GM12878 (cell line): Measurements from ENCODE around the gene TCP11L1. TPM values are rescaled to one million over a fixed set of nuclear protein-coding genes. Genes with fewer than 3 reads are reported as not detected.

Experiments used
- ATF7 ChIP-seq: fragments of 450-650 bp; IDR thresholded peaks from 2 replicates; pipeline ENCODE4 v1.6.1; 2016; ENCODE audit warnings: low read depth, mild to moderate bottlenecking
- DPF2 ChIP-seq: fragments of 450-650 bp; IDR thresholded peaks from 2 replicates; pipeline ENCODE4 v1.6.1; 2017; ENCODE audit warnings: mild to moderate bottlenecking
- ESRRA ChIP-seq: IDR thresholded peaks from 2 replicates; pipeline ENCODE4 v1.6.1; 2012; ENCODE audit warnings: mild to moderate bottlenecking, low read length, improper control_type of control experiment
- EZH2 ChIP-seq: IDR thresholded peaks from 2 replicates; pipeline ENCODE4 v1.6.1; 2012; ENCODE audit warnings: low read depth, mild to moderate bottlenecking, control low read depth, inconsistent platforms, low read length, borderline replicate concordance; ENCODE audit not compliant: control insufficient read depth
- JUNB ChIP-seq: IDR thresholded peaks from 2 replicates; pipeline ENCODE4 v1.6.1; 2016; ENCODE audit warnings: antibody characterized with exemption, mild to moderate bottlenecking
- RBBP5 ChIP-seq: fragments of 200-600 bp; sonication (generic); conservative IDR thresholded peaks from 2 replicates; pipeline ENCODE4 v1.6.1; 2016
- ZBED1 ChIP-seq: IDR thresholded peaks from 2 replicates; pipeline ENCODE4 v1.6.1; 2016; ENCODE audit warnings: borderline replicate concordance
- polyA plus RNA-seq, 11 experiments: library from polyadenylated mRNA; depleted of rRNA in 4 of 11; unstranded in 6 of 11; stranded (reverse) in 5 of 11; fragments of >200 nt; fragmentation: Nextera tagmentation in 4 of 11; fragmentation: Illumina TruSeq in 1 of 11; extraction: Ambion mirVana in 4 of 11; extraction: Trizol in 1 of 11; gene quantifications; 1 replicate in 1 of 11; 2 replicates in 10 of 11; pipeline versions ENCODE4 v1.2.1 to v1.2.3, GENCODE V29; 2011 to 2016; ENCODE audit warnings: inconsistent platforms in 2 of 11, missing spikeins in 2 of 11, low read depth in 1 of 11
- total RNA-seq, 4 experiments: library from RNA; depleted of rRNA in 3 of 4; stranded (reverse); fragments of >200 nt in 3 of 4; fragmentation: Illumina TruSeq in 1 of 4; extraction: Trizol in 1 of 4; gene quantifications; 2 replicates each; pipeline versions ENCODE4 v1.2.1 to v1.2.3, GENCODE V29; 2013 to 2021
- TF ChIP-seq, protein P1 (sequence below): IDR thresholded peaks from 2 replicates; pipeline ENCODE4 v1.6.1; 2011; ENCODE audit warnings: low read depth, low read length, improper control_type of control experiment, borderline replicate concordance
- TF ChIP-seq, protein P2 (sequence below): fragments of 450-650 bp; IDR thresholded peaks from 2 replicates; pipeline ENCODE4 v1.6.1; 2018; ENCODE audit warnings: mild to moderate bottlenecking, low read depth, moderate library complexity; ENCODE audit not compliant: partially characterized antibody
- TF ChIP-seq, protein P3 (sequence below): IDR thresholded peaks from 2 replicates; pipeline ENCODE4 v1.6.1; 2012; ENCODE audit warnings: improper control_type of control experiment, low read depth, low read length; ENCODE audit not compliant: insufficient replicate concordance
- TF ChIP-seq, protein P4 (sequence below): fragments of 450-650 bp; formaldehyde crosslinking; IDR thresholded peaks from 2 replicates; pipeline ENCODE4 v1.5.0; 2022; ENCODE audit warnings: mild to moderate bottlenecking, missing genetic modification characterization
- TF ChIP-seq, protein P5 (sequence below): fragments of 450-650 bp; IDR thresholded peaks from 2 replicates; pipeline ENCODE4 v1.6.1; 2017; ENCODE audit warnings: mild to moderate bottlenecking, moderate library complexity

TCP11L1 gene
- total and polyA plus RNA-seq, 10 of the 15 experiments (the other 5 are each of a cell fraction or from before 2014, with no cell fraction given), result 5.3 to 15.7 (median 13.0) TPM

DNA sequence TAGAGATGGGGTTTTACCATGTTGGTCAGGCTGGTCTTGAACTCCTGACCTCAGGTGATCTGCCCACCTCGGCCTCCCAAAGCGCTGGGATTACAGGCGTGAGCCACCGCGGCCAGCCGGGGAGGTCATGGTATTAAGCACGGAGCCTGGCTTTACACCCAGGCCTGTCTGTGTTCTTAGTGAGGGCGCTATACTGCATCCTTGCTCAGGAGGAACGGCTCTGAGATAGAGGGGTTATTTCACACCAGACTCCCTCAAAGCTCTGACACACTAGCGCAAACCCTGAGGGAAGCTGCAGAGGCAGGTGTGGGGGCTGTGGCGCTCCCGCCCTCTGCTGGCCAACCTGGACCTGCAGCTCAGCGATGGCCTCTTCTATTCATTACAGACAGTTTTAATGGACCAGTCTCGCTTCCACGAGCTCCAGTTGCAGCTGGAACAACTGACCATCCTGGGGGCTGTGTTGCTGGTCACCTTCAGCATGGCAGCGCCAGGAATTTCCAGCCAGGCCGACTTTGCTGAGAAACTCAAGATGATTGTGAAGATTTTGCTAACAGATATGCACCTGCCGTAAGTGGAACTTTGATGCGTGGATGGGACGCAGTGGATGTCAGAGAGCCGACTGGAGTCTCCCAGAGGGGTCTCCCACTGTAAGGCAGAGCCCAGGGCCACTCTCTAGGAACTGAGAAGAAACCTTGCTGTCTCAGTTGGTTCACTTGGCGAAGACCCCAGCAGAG lies 26.2 kb downstream of the TCP11L1 start (continued):
- TF ChIP-seq EZH2 (no peak), RBBP5 (no peak), DPF2 (no peak), JUNB (no peak), ESRRA (no peak), ATF7 (no peak), ZBED1 (no peak)
- TF ChIP-seq, protein P1, sequence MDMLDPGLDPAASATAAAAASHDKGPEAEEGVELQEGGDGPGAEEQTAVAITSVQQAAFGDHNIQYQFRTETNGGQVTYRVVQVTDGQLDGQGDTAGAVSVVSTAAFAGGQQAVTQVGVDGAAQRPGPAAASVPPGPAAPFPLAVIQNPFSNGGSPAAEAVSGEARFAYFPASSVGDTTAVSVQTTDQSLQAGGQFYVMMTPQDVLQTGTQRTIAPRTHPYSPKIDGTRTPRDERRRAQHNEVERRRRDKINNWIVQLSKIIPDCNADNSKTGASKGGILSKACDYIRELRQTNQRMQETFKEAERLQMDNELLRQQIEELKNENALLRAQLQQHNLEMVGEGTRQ, result no peak
- TF ChIP-seq, protein P2, sequence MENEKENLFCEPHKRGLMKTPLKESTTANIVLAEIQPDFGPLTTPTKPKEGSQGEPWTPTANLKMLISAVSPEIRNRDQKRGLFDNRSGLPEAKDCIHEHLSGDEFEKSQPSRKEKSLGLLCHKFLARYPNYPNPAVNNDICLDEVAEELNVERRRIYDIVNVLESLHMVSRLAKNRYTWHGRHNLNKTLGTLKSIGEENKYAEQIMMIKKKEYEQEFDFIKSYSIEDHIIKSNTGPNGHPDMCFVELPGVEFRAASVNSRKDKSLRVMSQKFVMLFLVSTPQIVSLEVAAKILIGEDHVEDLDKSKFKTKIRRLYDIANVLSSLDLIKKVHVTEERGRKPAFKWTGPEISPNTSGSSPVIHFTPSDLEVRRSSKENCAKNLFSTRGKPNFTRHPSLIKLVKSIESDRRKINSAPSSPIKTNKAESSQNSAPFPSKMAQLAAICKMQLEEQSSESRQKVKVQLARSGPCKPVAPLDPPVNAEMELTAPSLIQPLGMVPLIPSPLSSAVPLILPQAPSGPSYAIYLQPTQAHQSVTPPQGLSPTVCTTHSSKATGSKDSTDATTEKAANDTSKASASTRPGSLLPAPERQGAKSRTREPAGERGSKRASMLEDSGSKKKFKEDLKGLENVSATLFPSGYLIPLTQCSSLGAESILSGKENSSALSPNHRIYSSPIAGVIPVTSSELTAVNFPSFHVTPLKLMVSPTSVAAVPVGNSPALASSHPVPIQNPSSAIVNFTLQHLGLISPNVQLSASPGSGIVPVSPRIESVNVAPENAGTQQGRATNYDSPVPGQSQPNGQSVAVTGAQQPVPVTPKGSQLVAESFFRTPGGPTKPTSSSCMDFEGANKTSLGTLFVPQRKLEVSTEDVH, result no peak
- TF ChIP-seq, protein P3, sequence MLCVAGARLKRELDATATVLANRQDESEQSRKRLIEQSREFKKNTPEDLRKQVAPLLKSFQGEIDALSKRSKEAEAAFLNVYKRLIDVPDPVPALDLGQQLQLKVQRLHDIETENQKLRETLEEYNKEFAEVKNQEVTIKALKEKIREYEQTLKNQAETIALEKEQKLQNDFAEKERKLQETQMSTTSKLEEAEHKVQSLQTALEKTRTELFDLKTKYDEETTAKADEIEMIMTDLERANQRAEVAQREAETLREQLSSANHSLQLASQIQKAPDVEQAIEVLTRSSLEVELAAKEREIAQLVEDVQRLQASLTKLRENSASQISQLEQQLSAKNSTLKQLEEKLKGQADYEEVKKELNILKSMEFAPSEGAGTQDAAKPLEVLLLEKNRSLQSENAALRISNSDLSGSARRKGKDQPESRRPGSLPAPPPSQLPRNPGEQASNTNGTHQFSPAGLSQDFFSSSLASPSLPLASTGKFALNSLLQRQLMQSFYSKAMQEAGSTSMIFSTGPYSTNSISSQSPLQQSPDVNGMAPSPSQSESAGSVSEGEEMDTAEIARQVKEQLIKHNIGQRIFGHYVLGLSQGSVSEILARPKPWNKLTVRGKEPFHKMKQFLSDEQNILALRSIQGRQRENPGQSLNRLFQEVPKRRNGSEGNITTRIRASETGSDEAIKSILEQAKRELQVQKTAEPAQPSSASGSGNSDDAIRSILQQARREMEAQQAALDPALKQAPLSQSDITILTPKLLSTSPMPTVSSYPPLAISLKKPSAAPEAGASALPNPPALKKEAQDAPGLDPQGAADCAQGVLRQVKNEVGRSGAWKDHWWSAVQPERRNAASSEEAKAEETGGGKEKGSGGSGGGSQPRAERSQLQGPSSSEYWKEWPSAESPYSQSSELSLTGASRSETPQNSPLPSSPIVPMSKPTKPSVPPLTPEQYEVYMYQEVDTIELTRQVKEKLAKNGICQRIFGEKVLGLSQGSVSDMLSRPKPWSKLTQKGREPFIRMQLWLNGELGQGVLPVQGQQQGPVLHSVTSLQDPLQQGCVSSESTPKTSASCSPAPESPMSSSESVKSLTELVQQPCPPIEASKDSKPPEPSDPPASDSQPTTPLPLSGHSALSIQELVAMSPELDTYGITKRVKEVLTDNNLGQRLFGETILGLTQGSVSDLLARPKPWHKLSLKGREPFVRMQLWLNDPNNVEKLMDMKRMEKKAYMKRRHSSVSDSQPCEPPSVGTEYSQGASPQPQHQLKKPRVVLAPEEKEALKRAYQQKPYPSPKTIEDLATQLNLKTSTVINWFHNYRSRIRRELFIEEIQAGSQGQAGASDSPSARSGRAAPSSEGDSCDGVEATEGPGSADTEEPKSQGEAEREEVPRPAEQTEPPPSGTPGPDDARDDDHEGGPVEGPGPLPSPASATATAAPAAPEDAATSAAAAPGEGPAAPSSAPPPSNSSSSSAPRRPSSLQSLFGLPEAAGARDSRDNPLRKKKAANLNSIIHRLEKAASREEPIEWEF, result no peak
- TF ChIP-seq, protein P4, sequence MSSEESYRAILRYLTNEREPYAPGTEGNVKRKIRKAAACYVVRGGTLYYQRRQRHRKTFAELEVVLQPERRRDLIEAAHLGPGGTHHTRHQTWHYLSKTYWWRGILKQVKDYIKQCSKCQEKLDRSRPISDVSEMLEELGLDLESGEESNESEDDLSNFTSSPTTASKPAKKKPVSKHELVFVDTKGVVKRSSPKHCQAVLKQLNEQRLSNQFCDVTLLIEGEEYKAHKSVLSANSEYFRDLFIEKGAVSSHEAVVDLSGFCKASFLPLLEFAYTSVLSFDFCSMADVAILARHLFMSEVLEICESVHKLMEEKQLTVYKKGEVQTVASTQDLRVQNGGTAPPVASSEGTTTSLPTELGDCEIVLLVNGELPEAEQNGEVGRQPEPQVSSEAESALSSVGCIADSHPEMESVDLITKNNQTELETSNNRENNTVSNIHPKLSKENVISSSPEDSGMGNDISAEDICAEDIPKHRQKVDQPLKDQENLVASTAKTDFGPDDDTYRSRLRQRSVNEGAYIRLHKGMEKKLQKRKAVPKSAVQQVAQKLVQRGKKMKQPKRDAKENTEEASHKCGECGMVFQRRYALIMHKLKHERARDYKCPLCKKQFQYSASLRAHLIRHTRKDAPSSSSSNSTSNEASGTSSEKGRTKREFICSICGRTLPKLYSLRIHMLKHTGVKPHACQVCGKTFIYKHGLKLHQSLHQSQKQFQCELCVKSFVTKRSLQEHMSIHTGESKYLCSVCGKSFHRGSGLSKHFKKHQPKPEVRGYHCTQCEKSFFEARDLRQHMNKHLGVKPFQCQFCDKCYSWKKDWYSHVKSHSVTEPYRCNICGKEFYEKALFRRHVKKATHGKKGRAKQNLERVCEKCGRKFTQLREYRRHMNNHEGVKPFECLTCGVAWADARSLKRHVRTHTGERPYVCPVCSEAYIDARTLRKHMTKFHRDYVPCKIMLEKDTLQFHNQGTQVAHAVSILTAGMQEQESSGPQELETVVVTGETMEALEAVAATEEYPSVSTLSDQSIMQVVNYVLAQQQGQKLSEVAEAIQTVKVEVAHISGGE (CRISPR knock-in tag), result no peak
- TF ChIP-seq, protein P5, sequence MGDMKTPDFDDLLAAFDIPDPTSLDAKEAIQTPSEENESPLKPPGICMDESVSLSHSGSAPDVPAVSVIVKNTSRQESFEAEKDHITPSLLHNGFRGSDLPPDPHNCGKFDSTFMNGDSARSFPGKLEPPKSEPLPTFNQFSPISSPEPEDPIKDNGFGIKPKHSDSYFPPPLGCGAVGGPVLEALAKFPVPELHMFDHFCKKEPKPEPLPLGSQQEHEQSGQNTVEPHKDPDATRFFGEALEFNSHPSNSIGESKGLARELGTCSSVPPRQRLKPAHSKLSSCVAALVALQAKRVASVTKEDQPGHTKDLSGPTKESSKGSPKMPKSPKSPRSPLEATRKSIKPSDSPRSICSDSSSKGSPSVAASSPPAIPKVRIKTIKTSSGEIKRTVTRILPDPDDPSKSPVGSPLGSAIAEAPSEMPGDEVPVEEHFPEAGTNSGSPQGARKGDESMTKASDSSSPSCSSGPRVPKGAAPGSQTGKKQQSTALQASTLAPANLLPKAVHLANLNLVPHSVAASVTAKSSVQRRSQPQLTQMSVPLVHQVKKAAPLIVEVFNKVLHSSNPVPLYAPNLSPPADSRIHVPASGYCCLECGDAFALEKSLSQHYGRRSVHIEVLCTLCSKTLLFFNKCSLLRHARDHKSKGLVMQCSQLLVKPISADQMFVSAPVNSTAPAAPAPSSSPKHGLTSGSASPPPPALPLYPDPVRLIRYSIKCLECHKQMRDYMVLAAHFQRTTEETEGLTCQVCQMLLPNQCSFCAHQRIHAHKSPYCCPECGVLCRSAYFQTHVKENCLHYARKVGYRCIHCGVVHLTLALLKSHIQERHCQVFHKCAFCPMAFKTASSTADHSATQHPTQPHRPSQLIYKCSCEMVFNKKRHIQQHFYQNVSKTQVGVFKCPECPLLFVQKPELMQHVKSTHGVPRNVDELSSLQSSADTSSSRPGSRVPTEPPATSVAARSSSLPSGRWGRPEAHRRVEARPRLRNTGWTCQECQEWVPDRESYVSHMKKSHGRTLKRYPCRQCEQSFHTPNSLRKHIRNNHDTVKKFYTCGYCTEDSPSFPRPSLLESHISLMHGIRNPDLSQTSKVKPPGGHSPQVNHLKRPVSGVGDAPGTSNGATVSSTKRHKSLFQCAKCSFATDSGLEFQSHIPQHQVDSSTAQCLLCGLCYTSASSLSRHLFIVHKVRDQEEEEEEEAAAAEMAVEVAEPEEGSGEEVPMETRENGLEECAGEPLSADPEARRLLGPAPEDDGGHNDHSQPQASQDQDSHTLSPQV, result no peak
